Sciatic nerve (tissue), 2 donors: Measurements from ENCODE around the gene MYO9B. TPM values are rescaled to one million over a fixed set of nuclear protein-coding genes. Genes with fewer than 3 reads are reported as not detected.
A peak's percentile ranks its signal among the peaks of the same experiment; 100 is the strongest.
"Not testable (repeated sequence)": the region's sequence is repeated elsewhere in the genome, so short reads cannot be mapped to it uniquely, and the experiment has no call there.

Experiments used
- ATAC-seq: fragments of 200-7000 bp; cut with Tn5 transposase; one replicate; pipeline ENCODE4 v1.9.1; 2020; ENCODE audit warnings: mild to moderate bottlenecking, moderate library complexity
- DNase-seq: peaks from one replicate; pipeline ENCODE4 v3.0.0-alpha.2; 2020; ENCODE audit warnings: low spot score
- intact Hi-C: fragments of 100-400 bp; cut with DNase I; formaldehyde crosslinking; loops from one replicate; pipeline ENCODE4 v1.14.2; 2022
- total RNA-seq: library from RNA; stranded (reverse); fragmentation: NEBNext Ultra II Directional; extraction: Animal tissue kit (Norgen Biotek cat#: 25700); gene quantifications from one replicate; pipeline ENCODE4 v1.2.1, GENCODE V29; 2021
- donor health status: DM: no; HTN: no; CAD: no.
- donor health status: DM: no; HTN: no; CAD: no.

Gene MYO9B
- total RNA-seq, 1 donor from 2014 or later: 90.7 TPM

GRCh38 chr19:17081672-17082630, 6.4 kb downstream of the MYO9B start:
- no peak for DNase-seq
- intact Hi-C loops: no loop called here
- ATAC-seq: no peak

- peak; percentile 81 for DNase-seq
- peak; percentile 79 for ATAC-seq
- intact Hi-C loops: no loop called here
Measured at GRCh38 chr19:17086120-17086519, 10.5 kb downstream of the MYO9B start.

- intact Hi-C loops: no loop called here
- ATAC-seq (no peak), DNase-seq (no peak)
Measured at GRCh38 chr19:17086834-17087233, 11.3 kb downstream of the MYO9B start.

GRCh38 chr19:17088552-17088951, 13.0 kb downstream of the MYO9B start:
- DNase-seq (no peak), ATAC-seq (no peak)
- intact Hi-C loops: no loop called here

GRCh38 chr19:17090583-17090982, 15.0 kb downstream of the MYO9B start:
- ATAC-seq (peak; percentile 39), DNase-seq (no peak)

GRCh38 chr19:17091758-17092333, 16.3 kb downstream of the MYO9B start:
- intact Hi-C loops: no loop called here
- ATAC-seq: peak; percentile 70

More at GRCh38 chr19:17090583-17090982, 15.0 kb downstream of the MYO9B start:
- intact Hi-C loops: no loop called here

GRCh38 chr19:17092696-17093095, 17.1 kb downstream of the MYO9B start:
- ATAC-seq: no peak

More at GRCh38 chr19:17091758-17092333, 16.3 kb downstream of the MYO9B start:
- DNase-seq: no peak

GRCh38 chr19:17094694-17095093, 19.1 kb downstream of the MYO9B start:
- intact Hi-C loops, ATAC-seq, DNase-seq: not testable (repeated sequence)

More at GRCh38 chr19:17092696-17093095, 17.1 kb downstream of the MYO9B start:
- DNase-seq: no peak
- intact Hi-C loops: no loop called here

GRCh38 chr19:17095141-17095919, 19.8 kb downstream of the MYO9B start:
- DNase-seq (no peak), ATAC-seq (peak; percentile 58)
- intact Hi-C loops: no loop called here

- ATAC-seq: peak; percentile 59
- no peak for DNase-seq
- intact Hi-C loops: no loop called here
Measured at GRCh38 chr19:17097593-17098126, 22.1 kb downstream of the MYO9B start.

GRCh38 chr19:17098326-17098725, 22.7 kb downstream of the MYO9B start:
- DNase-seq: no peak
- intact Hi-C loops: no loop called here
- ATAC-seq: no peak

- intact Hi-C loops: no loop called here
- ATAC-seq (no peak), DNase-seq (no peak)
Measured at GRCh38 chr19:17101686-17102628, 26.4 kb downstream of the MYO9B start.

- DNase-seq (no peak), ATAC-seq (no peak)
- intact Hi-C loops: no loop called here
Measured at GRCh38 chr19:17103177-17103576, 27.6 kb downstream of the MYO9B start.

- ATAC-seq (no peak), DNase-seq (no peak)
- intact Hi-C loops: no loop called here
Measured at GRCh38 chr19:17104679-17105078, 29.1 kb downstream of the MYO9B start.

- no peak for ATAC-seq
- intact Hi-C loops: no loop called here
- no peak for DNase-seq
Measured at GRCh38 chr19:17105556-17105955, 30.0 kb downstream of the MYO9B start.

GRCh38 chr19:17106964-17107363, 31.4 kb downstream of the MYO9B start:
- ATAC-seq, intact Hi-C loops: not testable (repeated sequence)

GRCh38 chr19:17107546-17108452, 32.2 kb downstream of the MYO9B start:
- intact Hi-C loops: no loop called here
- ATAC-seq: peak; percentile 80
- peak; percentile 84 for DNase-seq

More at GRCh38 chr19:17106964-17107363, 31.4 kb downstream of the MYO9B start:
- DNase-seq: not testable (repeated sequence)
